C4-2B (cell line): ENCODE results near the gene ANXA9.

ENCODE experiments used
- H3K27ac ChIP-seq: fragments of 450-650 bp; 2 replicates; pipeline ENCODE4 v1.5.1; 2017
- ZFX ChIP-seq: fragments of 450-650 bp; IDR thresholded peaks from 2 replicates; pipeline ENCODE4 v1.6.1; 2017
- TF ChIP-seq, protein P1 (sequence below): fragments of 450-650 bp; conservative IDR thresholded peaks from 2 replicates; pipeline ENCODE4 v1.5.1; 2017; ENCODE audit warnings: mild to moderate bottlenecking

The ANXA9 gene

DNA sequence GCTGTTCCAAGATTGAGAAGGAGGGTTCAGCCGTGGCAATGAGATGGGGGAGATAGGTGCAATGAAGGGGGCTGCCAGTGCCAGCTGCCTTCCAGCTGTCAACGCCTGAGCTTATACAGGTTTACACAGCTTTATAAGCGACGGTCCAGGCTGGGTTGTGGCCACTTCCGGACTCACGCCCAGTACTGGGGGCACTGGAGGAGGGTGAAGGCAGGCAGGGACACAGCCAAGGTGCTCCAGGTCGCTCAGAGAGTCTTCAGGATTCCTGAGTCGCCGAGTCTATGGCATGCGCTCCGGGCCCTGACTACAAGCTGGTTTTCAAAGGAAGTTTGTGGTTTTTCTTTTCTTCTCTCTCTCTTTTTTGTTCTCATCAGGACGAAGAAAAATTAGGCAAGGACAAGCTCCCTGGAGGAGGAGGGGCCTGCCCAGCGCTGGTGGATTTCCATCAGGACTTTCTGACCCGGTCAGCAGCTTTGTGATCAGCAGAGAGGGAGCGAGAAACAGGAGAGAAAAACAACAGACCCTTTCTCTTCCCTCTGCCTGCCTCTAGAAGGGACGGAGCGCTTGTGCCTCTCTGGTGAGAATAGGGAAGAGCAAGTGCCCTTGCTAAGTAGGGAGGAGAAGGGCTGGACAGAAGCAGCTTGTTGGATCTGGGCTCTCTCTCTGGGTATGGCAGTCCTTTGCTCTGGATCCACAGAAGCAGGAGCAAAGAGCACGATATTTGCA is 24.4 kb downstream of the ANXA9 start, which contains the start of gene MINDY1:
TSS of gene MINDY1 (minus strand) at position 576 of the 726 bp plus-strand sequence. CDS start 4,285 bp downstream, outside the sequence.
- TF ChIP-seq, protein P1, sequence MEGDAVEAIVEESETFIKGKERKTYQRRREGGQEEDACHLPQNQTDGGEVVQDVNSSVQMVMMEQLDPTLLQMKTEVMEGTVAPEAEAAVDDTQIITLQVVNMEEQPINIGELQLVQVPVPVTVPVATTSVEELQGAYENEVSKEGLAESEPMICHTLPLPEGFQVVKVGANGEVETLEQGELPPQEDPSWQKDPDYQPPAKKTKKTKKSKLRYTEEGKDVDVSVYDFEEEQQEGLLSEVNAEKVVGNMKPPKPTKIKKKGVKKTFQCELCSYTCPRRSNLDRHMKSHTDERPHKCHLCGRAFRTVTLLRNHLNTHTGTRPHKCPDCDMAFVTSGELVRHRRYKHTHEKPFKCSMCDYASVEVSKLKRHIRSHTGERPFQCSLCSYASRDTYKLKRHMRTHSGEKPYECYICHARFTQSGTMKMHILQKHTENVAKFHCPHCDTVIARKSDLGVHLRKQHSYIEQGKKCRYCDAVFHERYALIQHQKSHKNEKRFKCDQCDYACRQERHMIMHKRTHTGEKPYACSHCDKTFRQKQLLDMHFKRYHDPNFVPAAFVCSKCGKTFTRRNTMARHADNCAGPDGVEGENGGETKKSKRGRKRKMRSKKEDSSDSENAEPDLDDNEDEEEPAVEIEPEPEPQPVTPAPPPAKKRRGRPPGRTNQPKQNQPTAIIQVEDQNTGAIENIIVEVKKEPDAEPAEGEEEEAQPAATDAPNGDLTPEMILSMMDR, result no peak; the same call in 1 of the 2 replicates
- TF ChIP-seq ZFX, result no peak

DNA sequence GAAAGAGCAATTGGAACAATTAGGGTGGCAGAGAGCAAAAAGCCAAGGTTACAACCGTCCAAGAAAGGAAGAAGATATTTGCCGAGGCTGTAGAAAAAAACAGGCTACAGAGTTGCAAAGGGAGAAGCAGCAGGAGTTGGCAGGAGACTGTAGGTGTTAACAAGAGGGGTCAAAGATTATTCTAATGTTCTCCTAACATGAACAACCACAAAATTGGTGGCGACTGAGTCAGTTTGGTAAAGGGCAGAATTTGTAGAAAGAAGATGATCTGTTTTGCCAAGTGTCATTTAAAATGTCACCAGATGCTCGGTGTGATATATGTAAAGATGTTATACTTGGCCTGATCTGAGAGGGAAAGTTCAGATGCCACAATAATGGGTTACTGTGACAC is 25.8 kb downstream of the ANXA9 start:
- peak overlapping the region; percentile 73 for H3K27ac ChIP-seq
- TF ChIP-seq, protein P1, result no peak
- TF ChIP-seq ZFX, result no peak

More for the DNA sequence above, 24.4 kb downstream of the ANXA9 start, which contains the start of gene MINDY1:
- H3K27ac ChIP-seq, result peak within 1 kb of the TSS; percentile 49

DNA sequence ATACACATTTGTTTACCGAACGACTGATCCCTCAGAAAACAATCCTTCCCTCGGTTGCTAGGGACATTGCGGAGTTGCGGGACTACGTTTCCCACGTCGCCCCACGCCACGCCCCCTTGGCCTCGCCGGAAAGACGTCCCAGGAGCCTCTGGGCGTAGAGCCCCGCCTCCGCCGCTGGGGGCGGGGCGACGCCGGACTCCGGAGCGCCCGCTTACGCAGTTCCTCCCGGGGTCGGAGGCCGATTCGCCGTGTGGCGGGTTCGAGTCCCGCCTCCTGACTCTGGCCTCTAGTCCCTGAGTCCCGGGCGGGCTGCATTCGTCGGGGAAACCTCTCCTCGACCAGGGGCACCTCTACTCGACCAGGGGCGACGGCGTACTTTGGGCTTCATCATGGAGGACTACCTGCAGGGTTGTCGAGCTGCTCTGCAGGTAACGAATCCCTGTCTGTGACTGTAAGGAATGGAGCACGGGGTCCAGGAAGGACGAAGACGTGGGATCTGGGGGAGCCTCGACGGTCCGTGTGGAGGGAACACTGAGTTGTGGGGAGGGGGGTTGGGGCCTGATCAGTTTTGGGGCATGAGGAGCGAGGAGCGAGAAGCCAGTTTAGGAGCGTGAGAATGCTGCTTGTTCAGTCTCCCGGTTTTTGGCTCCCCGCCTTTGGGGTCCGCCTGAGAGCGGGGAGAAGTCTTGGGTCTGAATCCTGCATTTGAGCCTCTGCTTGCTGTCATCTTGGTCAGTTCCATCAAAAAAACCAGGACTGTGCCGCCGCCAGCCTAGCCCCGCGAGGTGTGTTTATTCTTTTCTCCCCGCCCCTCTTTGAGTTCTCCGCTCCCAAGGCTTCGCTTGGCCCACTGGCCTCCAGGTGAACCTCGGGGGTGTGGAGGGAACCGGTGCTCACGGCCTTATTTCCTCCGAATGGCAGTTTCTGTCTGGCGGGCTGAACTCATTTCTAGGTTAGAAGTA is 26.4 kb downstream of the ANXA9 start, which contains the start of gene PRUNE1:
TSS of gene PRUNE1 (plus strand) at position 206 of the 962 bp plus-strand sequence. CDS start at position 390, 184 bp downstream.
- no peak for TF ChIP-seq ZFX
- TF ChIP-seq, protein P1, result no peak

DNA sequence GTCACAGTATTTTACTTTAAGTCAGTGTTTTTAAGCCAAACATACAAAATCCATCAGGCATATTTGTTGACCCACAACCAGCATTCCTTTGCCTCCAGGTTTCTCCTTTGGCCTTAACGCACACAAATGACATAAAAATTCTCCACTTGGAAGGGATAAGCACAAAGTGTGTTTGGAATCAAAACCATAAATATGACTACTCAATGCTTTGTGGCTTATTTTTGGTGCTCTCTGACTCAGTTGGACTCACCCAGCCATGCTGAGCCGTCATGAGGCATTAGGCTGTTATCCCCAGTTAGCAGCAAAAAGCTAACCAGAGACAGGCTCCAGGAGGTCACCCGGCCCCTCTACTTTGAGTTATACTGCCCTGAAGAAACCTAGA is 27.1 kb downstream of the ANXA9 start:
- H3K27ac ChIP-seq, result peak overlapping the region; percentile 73
- TF ChIP-seq, protein P1, result no peak
- no peak for TF ChIP-seq ZFX

More for the DNA sequence above, 26.4 kb downstream of the ANXA9 start, which contains the start of gene PRUNE1:
- H3K27ac ChIP-seq, result peak within 1 kb of the TSS; percentile 73

DNA sequence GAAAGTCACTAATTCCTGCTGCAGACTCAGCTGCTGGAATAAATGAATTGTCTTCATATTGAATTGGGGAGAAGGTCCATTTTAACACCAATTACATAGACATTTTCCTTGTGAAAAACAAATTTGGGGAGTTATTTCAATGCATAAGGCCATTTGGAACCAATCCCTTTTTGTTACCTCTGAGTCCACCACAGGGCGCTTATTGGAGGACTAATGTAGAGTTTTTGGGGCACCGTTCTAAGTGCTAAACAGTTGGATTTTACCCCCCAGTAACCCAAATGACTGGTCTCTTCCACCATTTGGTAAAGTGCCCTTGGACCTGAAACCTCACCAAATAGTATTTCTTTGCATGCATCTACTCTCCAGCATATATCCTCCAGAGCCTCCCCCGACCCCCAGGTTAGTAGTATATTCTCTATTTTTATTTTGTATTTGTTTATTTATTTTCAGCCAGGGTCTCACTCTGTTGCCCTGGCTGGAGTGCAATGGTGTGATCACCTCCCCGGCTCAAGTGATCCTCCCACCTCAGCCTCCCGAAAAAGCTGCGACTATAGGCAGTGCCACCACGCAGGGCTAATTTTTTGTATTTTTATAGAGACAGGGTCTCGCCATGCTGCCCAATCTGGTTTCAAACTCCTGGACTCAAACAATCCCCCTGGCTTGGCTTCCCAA is 27.7 kb downstream of the ANXA9 start:
- TF ChIP-seq, protein P1, result no peak
- no peak for TF ChIP-seq ZFX
- H3K27ac ChIP-seq, result no peak overlapping the region

DNA sequence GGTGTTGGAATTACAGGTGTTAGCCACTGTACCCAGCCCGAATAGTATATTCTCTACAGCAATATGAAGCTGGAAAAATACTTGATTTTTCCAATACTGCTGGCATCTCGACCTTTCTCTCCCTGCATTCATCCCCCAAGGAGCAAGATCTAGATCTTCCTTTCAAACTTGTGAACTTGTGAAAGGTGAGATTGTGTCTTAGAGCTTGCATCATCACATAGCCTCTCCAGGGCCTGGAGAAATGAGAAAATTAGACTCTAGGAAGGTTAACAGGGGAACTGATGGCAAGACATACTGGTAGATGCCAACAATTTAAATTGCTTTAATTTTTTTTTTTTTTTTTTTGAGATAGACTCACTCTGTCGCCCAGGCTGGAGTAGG is 28.2 kb downstream of the ANXA9 start:
- H3K27ac ChIP-seq, result no peak overlapping the region
- TF ChIP-seq ZFX, result no peak
- TF ChIP-seq, protein P1, result no peak
